HG03442 (cell line): ENCODE results near the gene FOLR2.
"Not testable (repeated sequence)": the region's sequence is repeated elsewhere in the genome, so short reads cannot be mapped to it uniquely, and the experiment has no call there.

Experiments used
- ATAC-seq: cut with Tn5 transposase; IDR thresholded peaks from one replicate; pipeline ENCODE4 v1.9.1; 2021; ENCODE audit warnings: mild to moderate bottlenecking, moderate library complexity; ENCODE audit not compliant: unreplicated experiment

The FOLR2 gene

DNA sequence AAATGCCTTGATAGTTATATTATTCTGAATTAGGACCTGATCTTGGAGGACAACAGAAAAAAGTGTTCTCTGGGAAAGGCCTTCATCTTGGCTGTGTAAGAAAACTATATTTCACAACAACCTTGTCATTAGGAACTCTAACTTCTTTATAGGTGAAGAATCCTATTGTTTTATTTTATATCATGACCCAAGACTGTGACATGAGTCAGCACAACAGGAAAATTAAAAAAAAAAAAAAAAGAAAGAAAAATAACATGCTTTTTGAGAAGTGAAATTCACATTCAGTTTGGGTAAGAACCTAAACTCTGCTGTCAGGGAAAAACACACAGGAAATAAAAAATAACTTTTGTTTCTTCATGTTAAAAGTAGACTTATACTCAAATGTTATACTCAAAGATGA is 11.7 kb upstream of the FOLR2 start:
- no peak for ATAC-seq

DNA sequence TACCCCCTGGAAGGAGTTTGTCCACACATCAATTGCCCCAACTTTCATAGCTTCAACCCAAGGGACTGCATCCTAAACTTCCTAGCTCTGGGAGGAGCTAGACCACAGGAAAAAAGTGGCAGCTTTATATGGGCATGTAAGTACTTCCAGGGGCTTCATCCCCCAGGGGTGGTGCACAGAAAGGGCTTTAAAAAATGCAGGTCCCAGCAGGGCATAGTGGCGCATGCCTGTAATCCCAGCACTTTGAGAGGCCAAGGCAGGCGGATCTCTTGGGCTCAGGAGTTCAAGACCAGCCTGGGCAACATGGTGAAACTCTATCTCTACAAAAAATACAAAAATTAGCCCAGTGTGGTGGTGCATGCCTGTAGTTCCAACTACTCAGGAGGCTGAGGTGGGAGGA is 9.8 kb upstream of the FOLR2 start:
- not testable (repeated sequence) for ATAC-seq

DNA sequence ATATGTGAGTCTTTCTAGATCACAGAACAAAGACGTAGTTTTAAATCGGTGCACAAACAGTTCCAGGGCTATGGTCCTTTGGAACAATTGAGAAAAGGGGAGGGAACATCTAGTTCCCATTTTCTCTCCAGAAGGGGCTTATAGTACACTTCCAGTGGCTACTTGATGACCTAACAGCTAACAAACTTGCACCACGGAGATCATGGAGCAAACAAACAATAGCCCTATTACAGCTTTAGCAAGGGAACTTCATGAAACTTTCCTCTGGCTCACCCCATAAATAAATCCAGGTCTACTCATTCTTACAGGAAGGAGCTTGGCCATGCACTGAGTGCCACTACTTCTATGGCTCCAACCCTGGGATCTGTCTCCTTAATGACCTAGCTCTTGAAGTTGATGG is 8.3 kb upstream of the FOLR2 start:
- no peak for ATAC-seq

DNA sequence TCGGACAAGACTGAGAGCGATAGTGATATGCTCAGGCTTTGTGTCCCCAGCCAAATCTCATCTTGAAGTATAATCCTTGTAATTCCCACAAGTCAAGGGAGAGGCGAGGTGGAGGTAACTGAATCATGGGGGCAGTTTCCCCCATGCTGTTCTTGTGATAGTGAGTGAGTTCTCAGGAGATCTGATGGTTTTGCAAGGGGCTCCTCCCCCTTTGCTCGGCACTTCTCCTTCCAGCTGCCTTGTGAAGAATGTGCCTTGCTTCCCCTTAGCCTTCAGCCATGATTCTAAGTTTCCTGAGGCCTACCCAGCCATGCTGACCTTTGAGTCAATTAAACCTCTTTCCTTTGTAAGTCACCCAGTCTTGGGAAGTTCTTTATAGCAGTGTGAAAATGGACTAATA is 7.5 kb upstream of the FOLR2 start:
- ATAC-seq, result no peak

DNA sequence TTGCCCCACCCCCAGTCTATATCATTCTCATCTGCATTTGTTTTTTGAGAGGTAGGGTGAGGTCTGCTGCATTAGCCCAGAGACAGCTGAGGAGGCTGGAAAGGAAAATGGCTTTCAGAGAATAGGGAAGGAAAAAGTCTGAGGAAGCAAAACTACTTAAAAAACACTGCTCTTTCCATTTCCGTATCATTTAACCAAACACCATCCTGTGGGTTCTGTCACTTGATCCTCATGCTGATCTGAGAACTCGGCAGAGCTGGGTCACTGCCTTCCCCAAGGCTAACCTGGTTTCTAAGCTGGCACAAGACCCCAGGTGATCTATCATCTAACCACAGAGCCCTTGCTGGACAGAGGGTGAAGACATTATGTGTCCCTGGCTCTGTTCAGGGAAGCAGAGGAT is 1.2 kb downstream of the FOLR2 start:
- ATAC-seq, result no peak

DNA sequence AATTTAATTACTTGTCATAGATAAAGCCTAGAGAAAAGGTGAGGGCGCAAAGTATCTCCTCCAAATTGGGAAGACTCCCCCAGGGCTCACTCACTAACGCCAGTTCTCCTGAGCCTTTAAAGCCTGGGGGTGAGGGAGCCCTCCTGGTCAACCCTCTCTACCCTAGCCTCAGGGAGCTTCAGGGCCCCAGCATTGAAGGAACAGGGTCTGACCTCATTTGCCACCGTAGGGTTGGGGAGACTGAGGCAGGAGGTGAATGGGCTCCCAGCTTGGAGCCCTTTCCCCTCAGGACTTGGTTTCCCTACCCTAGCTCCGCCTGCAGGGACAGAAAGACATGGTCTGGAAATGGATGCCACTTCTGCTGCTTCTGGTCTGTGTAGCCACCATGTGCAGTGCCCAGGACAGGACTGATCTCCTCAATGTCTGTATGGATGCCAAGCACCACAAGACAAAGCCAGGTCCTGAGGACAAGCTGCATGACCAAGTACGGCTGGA is 1.7 kb downstream of the FOLR2 start:
- no peak for ATAC-seq

DNA sequence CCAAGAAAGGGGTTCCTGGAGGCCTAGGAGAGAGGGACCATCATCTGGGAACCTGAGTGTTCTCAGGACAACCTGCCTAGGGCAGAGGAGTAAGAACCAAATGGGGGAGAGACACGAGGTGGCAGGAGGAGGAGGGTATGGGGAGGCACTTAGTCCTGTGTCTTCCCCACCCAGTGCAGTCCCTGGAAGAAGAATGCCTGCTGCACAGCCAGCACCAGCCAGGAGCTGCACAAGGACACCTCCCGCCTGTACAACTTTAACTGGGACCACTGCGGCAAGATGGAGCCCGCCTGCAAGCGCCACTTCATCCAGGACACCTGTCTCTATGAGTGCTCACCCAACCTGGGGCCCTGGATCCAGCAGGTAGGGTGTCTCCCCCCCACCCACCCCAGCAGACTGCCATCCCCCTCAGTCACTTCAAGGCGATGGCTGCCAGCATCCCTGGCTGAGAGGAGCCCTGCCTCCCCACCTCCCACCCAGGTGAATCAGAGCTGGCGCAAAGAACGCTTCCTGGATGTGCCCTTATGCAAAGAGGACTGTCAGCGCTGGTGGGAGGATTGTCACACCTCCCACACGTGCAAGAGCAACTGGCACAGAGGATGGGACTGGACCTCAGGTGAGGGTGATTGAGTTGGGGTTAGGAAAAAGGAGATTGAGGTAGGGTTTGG is 4.2 kb downstream of the FOLR2 start:
- no peak for ATAC-seq

DNA sequence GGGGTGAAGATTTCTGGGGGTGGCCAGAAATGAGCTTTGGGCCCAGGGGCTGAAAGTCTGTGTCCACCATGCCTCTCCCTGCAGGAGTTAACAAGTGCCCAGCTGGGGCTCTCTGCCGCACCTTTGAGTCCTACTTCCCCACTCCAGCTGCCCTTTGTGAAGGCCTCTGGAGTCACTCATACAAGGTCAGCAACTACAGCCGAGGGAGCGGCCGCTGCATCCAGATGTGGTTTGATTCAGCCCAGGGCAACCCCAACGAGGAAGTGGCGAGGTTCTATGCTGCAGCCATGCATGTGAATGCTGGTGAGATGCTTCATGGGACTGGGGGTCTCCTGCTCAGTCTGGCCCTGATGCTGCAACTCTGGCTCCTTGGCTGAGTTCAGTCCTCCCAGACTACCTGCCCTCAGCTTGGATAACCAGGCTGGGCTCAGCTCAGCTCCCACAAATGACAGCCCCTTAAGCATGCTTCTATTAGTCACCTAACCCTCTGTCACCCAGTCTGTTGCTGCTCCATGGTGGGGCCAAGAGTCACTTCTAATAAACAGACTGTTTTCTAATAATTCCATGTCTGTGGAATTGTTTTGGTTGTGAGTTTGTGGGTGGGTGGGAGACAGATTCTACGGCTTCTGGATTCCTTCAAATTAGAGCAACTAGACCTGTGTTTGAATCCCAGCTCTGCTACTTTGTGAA is 4.9 kb downstream of the FOLR2 start:
- no peak for ATAC-seq

DNA sequence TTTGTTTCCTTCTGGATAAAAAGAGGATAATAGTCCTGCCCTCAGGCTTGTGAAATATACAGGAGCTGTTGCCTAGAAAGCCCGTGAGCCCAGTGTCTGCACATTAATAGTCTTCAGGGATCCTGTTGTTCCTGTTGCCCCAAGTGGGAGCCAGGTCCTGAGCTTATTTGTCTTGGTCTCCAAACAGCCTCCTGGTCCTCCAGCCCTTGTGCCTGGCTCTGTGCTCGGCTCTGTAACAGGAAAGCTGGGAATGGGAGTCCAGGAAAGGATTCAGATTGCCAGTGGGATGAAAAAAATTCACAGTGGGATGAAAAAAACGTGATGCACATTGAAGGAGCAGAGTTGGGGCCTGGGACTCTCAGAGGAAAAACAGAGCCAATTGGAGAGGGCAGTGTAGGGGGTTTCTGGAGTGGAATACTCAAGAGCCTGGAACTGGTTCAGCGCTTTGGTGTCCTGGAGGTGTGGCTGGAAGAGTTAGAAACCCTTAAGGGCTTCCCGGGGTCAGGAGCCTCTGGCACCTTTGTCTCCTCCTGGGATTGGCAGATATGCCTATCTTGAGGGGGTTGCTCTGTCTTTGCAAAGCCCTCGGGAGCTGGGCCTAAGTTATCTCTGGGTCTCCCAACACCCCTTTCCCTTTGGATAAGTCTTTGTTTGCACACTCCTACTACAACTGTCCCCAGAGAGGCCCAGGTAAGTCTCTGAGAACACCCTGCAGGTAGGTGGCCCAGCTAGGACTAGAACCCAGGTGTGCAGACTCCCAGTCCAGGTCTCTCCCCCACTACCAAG is 5.7 kb downstream of the FOLR2 start:
- no peak for ATAC-seq

DNA sequence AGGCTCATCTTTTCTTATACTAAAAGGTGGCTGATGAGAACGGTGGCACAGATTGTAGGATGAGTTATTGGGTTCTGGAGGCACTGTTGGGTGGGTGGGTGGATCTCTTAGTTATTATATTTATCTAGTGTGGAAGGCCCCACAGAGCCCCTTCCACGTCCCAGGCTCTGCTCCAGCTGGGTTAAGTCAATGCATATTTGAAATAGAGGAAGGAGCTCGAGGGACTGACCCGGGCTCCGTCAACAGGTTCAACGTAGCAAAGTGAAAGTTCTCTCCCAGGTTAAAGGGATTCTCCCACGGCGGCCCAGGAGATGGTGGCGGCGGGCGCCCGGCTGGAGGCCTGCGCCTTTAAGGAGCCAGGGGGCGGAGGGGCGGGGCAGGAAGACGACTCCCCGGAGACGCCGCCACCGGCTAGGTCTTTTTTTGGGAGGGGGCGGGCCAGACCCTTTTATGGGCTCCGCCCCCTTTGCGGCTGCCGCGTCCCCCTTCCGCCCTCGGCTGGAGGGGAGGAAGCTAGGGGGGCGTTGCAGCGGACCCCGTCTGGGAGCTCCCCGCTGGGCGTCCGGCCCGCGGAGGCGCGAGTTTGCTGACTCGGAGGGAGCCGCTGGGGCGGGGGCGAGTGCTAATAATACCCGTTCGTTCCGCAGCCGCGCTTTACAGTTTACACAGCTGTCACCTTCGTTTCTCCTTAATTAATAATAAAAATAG is 6.5 kb downstream of the FOLR2 start:
- peak; percentile 61 for ATAC-seq

DNA sequence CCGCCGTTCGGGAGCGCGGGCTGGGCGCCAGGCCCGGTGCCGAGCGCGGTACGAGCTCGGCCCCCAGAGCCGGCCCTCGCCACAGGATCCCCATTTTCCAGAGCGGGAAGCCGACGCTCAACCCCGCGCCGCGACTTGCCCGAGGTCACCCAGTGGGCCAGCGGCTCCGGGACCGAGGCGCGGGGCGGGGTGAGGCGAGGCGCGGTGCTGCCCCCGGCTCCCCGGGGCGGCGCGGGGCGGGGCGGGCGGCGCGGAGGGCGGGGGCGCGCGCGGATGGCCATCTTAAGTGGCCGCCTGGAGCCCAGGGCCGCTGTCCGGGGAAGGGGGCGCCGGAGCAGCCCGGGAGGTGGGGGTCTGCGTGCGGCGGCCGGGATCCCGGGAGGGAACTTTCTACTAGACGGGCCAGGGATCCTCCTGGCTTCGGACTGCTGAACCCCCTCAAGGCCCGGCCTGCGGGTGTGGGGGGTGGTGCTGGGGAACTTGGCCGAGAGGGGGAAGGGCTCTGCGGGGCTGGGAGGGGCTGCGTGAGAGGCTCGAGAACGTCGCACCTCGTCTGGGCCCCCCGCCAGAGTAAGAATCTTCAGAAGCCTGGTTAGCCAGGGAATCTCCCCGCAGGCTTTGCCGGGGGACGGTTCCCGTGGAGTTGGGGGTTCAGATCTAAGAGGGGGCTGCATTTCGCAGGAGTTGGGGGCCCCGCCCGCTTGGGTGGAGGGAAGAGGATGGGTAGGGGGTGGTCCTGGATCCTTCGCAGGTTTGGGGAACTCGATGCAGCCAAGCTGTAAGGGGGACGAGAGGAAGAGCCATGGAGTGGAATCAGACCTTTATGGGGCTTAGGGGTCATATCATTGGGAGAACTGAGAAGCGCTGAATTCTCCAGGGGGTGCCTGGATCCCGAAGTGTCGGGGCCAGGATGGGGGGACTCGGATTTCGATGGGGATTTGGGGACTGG is 7.3 kb downstream of the FOLR2 start:
- ATAC-seq, result peak; percentile 50

DNA sequence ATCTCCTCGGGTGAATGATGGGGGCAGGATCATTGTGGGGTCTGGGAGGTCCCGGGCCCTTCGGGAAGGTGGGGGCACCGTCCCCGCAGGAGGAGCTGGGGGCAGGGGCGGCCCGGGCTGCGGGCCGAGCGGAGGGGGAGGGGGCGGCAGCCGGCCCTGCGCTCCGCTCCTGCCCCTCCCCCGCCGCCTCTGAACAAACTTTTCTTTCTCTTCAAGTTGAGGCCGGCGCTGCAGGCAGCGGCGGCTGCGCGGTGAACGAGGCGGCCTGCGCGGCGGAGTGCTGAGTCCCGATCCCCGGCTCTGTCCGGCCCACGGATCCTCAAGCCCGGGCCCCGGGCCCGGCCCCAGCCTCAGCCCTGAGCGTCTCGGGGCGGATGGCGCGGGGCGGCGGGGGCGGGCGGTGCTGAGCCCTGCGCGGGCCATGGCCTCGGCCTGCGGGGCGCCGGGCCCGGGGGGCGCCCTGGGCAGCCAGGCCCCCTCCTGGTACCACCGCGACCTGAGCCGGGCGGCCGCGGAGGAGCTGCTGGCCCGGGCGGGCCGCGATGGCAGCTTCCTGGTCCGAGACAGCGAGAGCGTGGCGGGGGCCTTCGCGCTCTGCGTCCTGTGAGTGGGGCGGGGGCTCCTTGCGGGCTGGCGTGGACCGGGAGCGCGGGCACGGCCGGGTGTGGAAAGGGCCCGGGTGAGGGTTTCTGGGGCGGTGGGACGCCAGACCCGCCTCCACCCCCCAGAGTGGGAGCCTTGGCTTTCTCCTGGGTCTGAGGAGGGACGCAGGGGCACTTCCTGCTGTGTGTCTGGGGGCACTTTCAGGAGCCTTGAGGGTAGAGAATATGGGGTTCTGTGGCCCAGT is 8.2 kb downstream of the FOLR2 start, which contains the start of gene INPPL1:
INPPL1 (plus strand) TSS at position 204 of the 847 bp plus-strand sequence; CDS start at position 422, 218 bp downstream.
- ATAC-seq, result no peak

DNA sequence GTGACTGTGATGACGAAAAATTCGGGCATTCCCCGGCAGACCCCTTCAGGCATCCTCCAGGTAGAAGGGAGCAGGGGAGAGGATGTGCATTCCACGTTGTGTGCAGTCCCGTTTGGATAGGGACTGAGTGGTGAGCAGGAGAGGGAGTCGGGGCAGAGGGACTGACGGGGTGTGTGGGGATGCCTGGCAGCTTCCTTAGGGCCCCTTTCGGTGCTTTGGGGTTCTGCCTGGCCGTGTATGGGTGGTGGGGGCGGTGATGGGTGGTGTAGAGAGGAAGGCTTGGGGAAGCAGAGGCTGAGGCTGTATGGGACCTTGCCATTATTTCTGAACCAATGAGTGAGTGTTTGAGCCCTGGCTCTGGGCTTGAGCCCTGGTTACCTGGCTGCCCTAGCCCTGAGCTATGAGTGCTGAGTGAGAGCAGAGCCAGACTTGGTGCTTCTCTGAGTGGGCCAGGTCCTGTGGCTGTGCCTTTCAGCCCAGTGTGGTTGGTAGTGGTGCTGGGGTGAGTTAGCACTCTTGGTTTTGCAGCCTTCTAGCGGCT is 8.9 kb downstream of the FOLR2 start:
- ATAC-seq, result no peak

DNA sequence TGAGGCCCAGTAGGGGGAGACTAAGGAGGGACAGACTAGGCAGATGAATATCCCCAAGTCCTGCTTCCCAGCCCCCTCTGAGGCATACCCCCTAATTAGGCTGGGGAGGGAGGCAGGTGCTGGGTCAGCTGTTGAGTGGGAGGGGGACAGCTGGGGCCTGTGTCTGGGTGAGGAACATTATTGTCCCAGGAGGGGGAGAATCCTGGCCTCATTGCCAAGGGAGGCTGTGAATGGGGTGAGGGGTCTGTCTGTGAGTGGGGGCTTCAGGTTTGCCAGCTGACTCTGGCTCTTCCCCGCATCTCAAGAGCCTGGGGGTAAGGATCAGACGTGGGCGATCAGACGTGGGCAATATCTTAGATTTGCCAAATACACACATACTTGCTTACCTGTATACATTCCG is 10.1 kb downstream of the FOLR2 start:
- no peak for ATAC-seq

DNA sequence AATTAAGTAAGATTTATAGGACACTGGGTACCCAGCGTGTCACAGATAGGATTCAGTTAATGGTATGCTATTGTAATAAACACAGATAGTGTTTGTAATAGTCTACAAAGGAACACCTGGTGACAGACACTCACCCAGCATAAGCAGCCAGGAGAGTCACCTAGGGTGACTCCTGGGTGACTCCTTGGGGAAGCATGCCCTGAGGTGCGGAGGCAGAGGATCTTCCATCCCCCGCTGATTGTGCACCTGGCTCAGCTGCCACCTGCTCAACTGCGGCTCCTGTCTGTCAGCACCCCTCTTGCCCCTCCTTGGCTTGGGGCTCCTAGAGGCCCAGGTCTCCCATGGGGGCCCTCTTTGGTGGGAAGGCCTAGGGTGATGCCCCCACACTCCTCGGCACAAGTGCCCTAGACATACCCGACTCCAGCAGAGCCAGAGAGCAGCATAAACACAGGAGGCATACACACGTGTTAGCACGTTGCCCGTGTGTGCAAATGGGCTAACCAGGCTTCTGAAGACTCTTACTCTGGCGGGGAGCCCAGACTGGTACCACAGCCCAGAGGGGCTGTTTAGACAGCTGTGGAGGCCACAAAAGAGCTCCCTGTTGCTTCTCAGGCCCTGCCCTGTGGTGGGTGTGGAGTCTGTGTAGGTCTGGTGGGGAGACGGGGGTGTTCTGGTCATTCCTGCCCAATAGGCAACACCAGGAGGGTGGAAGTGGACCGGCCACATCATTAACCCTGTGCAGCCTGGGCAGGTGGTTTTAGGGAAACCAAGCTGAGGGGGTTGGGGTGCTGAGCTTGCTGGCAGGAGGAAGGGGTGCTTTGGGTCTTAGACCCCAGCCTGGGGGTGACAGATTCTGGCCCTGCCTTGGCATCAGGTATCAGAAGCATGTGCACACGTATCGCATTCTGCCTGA is 11.0 kb downstream of the FOLR2 start:
- no peak for ATAC-seq

DNA sequence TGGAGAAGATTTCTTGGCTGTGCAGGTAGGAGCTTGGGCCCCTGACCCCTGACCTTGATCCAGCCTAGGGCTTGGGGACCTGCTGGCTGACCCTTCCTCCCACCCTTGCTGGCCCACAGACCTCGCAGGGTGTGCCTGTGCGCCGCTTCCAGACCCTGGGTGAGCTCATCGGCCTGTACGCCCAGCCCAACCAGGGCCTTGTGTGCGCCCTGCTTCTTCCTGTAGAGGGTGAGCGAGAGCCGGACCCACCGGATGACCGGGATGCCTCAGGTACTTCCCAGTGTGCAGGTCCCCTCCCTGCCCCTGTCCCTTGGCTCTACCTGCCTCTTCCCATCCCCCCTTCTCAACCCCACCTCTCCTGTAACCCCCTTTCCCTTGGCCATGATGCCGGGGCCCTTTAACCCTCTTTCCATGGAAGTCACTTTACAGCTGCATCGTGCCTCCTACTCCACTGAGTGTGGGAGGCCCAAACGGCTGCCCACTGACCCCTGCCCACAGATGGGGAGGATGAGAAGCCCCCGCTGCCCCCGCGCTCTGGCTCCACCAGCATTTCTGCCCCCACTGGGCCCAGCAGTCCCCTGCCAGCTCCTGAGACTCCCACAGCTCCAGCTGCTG is 11.7 kb downstream of the FOLR2 start:
- ATAC-seq, result no peak

DNA sequence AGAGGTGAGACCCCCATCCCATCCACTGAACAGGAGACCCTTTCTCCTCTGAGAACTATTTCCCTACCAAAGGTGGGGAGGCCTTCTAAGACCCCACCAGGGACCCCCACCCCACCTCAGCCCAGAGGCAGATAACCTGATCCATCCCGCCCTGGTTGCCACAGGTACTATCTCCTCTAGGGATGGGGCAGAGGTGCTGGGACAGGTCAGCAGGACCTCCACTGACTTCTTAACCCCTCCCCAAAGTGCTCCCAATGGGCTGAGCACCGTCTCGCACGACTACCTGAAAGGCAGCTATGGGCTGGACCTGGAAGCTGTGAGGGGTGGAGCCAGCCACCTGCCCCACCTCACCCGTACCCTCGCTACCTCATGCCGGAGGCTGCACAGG is 12.2 kb downstream of the FOLR2 start:
- no peak for ATAC-seq
